Adrenal gland (tissue), 12 donors: ENCODE data around the gene SERPINF2. TPM values are rescaled to one million over a fixed set of nuclear protein-coding genes. Genes with fewer than 3 reads are reported as not detected.
"Not testable (repeated sequence)": the region's sequence is repeated elsewhere in the genome, so short reads cannot be mapped to it uniquely, and the experiment has no call there.

Source experiments
- DNase-seq, 7 donors: peaks; one replicate each; pipeline ENCODE4 v3.0.0-alpha.2; 2019 to 2020
- H3K27ac ChIP-seq, 5 donors: fragments of 200-600 bp; sonication (generic) in 4 of 5; 1 replicate in 3 of 5; 2 replicates in 2 of 5; pipeline versions ENCODE4 v1.5.1 to v1.8.0; 2016 to 2020; ENCODE audit warnings: mild to moderate bottlenecking in 1 of 5
- H3K27me3 ChIP-seq: fragments of 200-600 bp; 2 replicates; pipeline ENCODE4 v1.8.0; 2021
- H3K36me3 ChIP-seq, 2 donors: fragments of 200-600 bp; replicated peaks in 1 of 2; 1 replicate in 1 of 2; 2 replicates in 1 of 2; pipeline versions ENCODE4 v1.5.1 to v1.8.0; 2018 to 2022
- H3K4me1 ChIP-seq, 2 donors: fragments of 200-600 bp; replicated peaks in 1 of 2; 1 replicate in 1 of 2; 2 replicates in 1 of 2; pipeline versions ENCODE4 v1.5.1 to v1.8.0; 2018 to 2021
- H3K4me3 ChIP-seq, 4 donors: fragments of 200-600 bp; sonication (generic) in 3 of 4; one replicate each; pipeline ENCODE4 v1.5.1; 2016 to 2018
- H3K9me3 ChIP-seq, 3 donors: fragments of 200-600 bp; sonication (generic) in 1 of 3; replicated peaks in 1 of 3; 1 replicate in 2 of 3; 2 replicates in 1 of 3; pipeline versions ENCODE4 v1.5.1 to v1.8.0; 2016 to 2021
- CTCF ChIP-seq, 6 experiments: fragments of 450-650 bp in 4 of 6; fragments of 200-600 bp in 2 of 6; sonication (generic) in 1 of 6; IDR thresholded peaks; 1 replicate in 5 of 6; 2 replicates in 1 of 6; pipeline versions ENCODE4 v1.5.1 to v1.8.0; 2016 to 2021; ENCODE audit warnings: antibody characterized with exemption in 6 of 6, mild to moderate bottlenecking in 2 of 6, moderate library complexity in 1 of 6
- POLR2A ChIP-seq, 2 donors: fragments of 450-650 bp; IDR thresholded peaks; one replicate each; pipeline ENCODE4 v1.6.1; 2017; ENCODE audit warnings: antibody characterized with exemption in 2 of 2, mild to moderate bottlenecking in 2 of 2, moderate library complexity in 1 of 2
- WGBS, 4 donors: extraction: QIAGEN DNeasy Blood & Tissue Kit in 2 of 4; methylation state at CpG; one replicate each; pipeline versions ENCODE4 v1.1.5 to v1.1.7; 2013 to 2017; 5-methylcytosine and 5-hydroxymethylcytosine counted together
- intact Hi-C, 2 donors: fragments of 100-400 bp; cut with DNase I; formaldehyde crosslinking; loops; one replicate each; pipeline versions ENCODE4 v1.14.1 to v1.15.0; 2022 to 2023
- polyA plus RNA-seq, 3 donors: library from polyadenylated mRNA; stranded (reverse); fragments of 200-250 nt in 2 of 3; fragments of 350-450 nt in 1 of 3; fragmentation: Illumina TruSeq in 1 of 3; extraction: RNeasy Lipid Tissue Mini Kit (QIAGEN cat#74804) in 1 of 3; gene quantifications; one replicate each; pipeline ENCODE4 v1.2.3, GENCODE V29; 2013 to 2014
- total RNA-seq, 9 donors: library from RNA; depleted of rRNA in 4 of 9; stranded (reverse); fragments of >200 nt in 4 of 9; fragments of 120-200 nt in 1 of 9; fragmentation: NEBNext Ultra II Directional in 1 of 9; extraction: Animal tissue kit (Norgen Biotek cat#: 25700) in 1 of 9; gene quantifications; one replicate each; pipeline versions ENCODE4 v1.1.0 to v1.2.4, GENCODE V29; 2013 to 2023
- donor health status: healthy with polysubstance abuse.
- donor health status: Bipolar disorder and iron deficiency.
- donor health status: DM: yes; HTN: yes; CAD: no.
- donor health status: DM: no; HTN: no; CAD: no.
- donor health status: DM: no; HTN: no; CAD: no.
- donor health status: DM: yes; HTN: yes; CAD: no.

The SERPINF2 gene
- total and polyA plus RNA-seq, 12 donors, result 0.59 to 6.4 (median 2.4) TPM

- Histone ChIP-seq H3K4me1 (peaks cover 15 to 22% of the 10 kb centered on the region in 2 donors), H3K27me3 (no peaks in the 10 kb centered on the region), H3K9me3 (no peaks in the 10 kb centered on the region), H3K27ac (peak overlapping the region in 3 of 5 donors; percentile 36 to 83 (median 79)), H3K4me3 (no peak overlapping the region), H3K36me3 (peaks cover 0 to 13% of the 10 kb centered on the region in 2 donors)
- DNase-seq, result no peak
- WGBS, 4 donors, result 72 to 91% (median 88%) methylated on average over 5 to 21 of the region's 21 CpGs
- TF ChIP-seq CTCF (IDR thresholded peaks at IDR 0.05) (no peak), POLR2A (IDR thresholded peaks at IDR 0.05) (no peak)
- intact Hi-C loops, result loop anchor here (10.0 kb wide), 2 partner anchors 107 to 127 kb away; no protein-coding TSS in a partner anchor
These were observed 5.0 kb upstream of the SERPINF2 start for GRCh38 chr17:1737531-1738291.

- H3K36me3 ChIP-seq, intact Hi-C loops, DNase-seq, H3K27ac ChIP-seq, H3K4me3 ChIP-seq, H3K27me3 ChIP-seq, H3K9me3 ChIP-seq: not testable (repeated sequence)
- peaks cover 4 to 14% of the 10 kb centered on the region in 2 donors for H3K4me1 ChIP-seq
- WGBS, 4 donors, result 93% methylated on average over 5 to 7 of the region's 7 CpGs
These were observed 772 bp upstream of the SERPINF2 start for GRCh38 chr17:1741899-1742298.

GRCh38 chr17:1743088-1743439 is 393 bp downstream of the SERPINF2 start:
- intact Hi-C loops, result no loop called here
- WGBS, 4 donors, result 80 to 92% (median 90%) methylated on average over 1 to 2 of the region's 2 CpGs
- no peaks in the 10 kb centered on the region for H3K36me3 ChIP-seq
- DNase-seq, result no peak
- no peak for TF ChIP-seq POLR2A (IDR thresholded peaks at IDR 0.05)
- no peak for TF ChIP-seq CTCF (IDR thresholded peaks at IDR 0.05)
- no peaks in the 10 kb centered on the region for H3K27me3 ChIP-seq
- H3K9me3 ChIP-seq, result no peaks in the 10 kb centered on the region
- no peak overlapping the region for H3K27ac ChIP-seq
- H3K4me3 ChIP-seq, result no peak overlapping the region
- H3K4me1 ChIP-seq, result peaks cover 0 to 8% of the 10 kb centered on the region in 2 donors

GRCh38 chr17:1744551-1745512 is 2.2 kb downstream of the SERPINF2 start:
- Histone ChIP-seq H3K27ac (no peak overlapping the region), H3K4me1 (peaks cover 0 to 8% of the 10 kb centered on the region in 2 donors), H3K36me3 (no peaks in the 10 kb centered on the region), H3K4me3 (no peak overlapping the region), H3K27me3 (no peaks in the 10 kb centered on the region), H3K9me3 (no peaks in the 10 kb centered on the region)
- intact Hi-C loops, result no loop called here
- TF ChIP-seq POLR2A (IDR thresholded peaks at IDR 0.05) (no peak), CTCF (IDR thresholded peaks at IDR 0.05) (no peak)
- DNase-seq, result peak in 1 of 7 donors; percentile 50
- WGBS, 4 donors, result 78 to 87% (median 82%) methylated on average over 14 to 29 of the region's 29 CpGs
